Measurements from ENCODE around the gene XRN2. TPM values are rescaled to one million over a fixed set of nuclear protein-coding genes. Genes with fewer than 3 reads are reported as not detected.

Gene XRN2
- total RNA-seq, 1 experiment from 2014 or later, result 77.7 TPM

DNA sequence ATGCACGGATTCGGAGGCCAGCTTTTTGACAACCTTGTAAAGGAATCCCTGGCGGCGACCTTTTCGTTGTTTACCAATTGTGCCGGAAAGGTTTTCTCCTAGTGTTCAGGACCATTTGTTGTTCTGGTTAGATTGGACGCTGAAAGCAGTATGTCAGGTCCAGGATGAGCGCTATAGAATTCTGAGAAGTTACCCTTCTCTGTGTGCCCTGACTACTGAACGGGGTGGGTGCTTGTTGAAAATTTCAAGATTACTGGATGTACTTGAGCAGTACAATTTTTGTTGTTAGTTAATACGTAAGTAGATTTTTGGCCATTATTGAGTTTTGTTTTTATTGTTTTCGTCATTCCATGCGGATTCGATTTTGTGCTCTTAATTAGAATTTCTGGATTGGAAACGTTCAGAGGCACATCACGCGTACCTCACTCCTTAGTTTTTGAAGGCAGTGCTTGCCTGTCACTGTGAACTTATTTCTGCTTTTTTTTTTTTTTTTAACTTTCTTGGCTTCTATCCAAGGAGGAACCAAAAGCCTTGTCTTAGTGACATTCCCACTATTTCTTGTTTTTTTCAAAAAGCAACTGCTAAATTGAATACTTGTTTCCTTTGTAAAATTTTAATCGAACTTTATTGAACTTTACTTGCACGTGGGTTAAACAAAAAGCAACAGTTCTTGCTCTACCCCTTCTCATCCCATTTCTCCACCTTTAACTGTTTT is 898 bp downstream of the XRN2 start:
- in situ Hi-C loops (cut with HindIII; ENCODE audit: low pct_unique_long_range_greater_than_20kb, low sequenced_read_pairs) (no loop called here), intact Hi-C loops (cut with micrococcal nuclease; ENCODE audit: unreplicated experiment) (no loop called here)
- H3K4me3 ChIP-seq (ENCODE audit: low read depth in 2 of 2, low read length in 2 of 2), result peak overlapping the region; percentile 81 to 95
- H3K4me1 ChIP-seq (ENCODE audit: control insufficient read depth, insufficient read depth, low read length), result peaks cover 11% of the 10 kb centered on the region
- ATAC-seq (peak; percentile 18), DNase-seq (ENCODE audit: low read depth, low spot score) (no peak)
- TF ChIP-seq TCF7L2 (IDR thresholded peaks at IDR 0.05; ENCODE audit: low read depth, low read length), result peak; percentile 8; the same call in 1 of the 2 replicates
- TF ChIP-seq POLR2AphosphoS5 (IDR thresholded peaks at IDR 0.05; ENCODE audit: low read depth, low read length), result no peak
- H3K36me3 ChIP-seq (ENCODE audit: control insufficient read depth, insufficient read depth, low read length), result peaks cover 4% of the 10 kb centered on the region
- peak overlapping the region; percentile 97 for H3K27ac ChIP-seq (ENCODE audit: low read length)
- ChIA-PET POLR2A (interaction anchor here (0.6 kb wide), 1 partner anchor 660 kb away, joined by 10 read pairs; no protein-coding TSS in a partner anchor), CTCF (interaction anchor here (0.6 kb wide), 1 partner anchor 460 kb away, joined by 3 read pairs; no protein-coding TSS in a partner anchor)
- H3K9me3 ChIP-seq (ENCODE audit: control insufficient read depth, insufficient read depth, low read depth, low read length), result no peaks in the 10 kb centered on the region
- H3K27me3 ChIP-seq (ENCODE audit: control insufficient read depth, insufficient read depth, low read length), result no peaks in the 10 kb centered on the region
- BruUV-seq (replicated peaks), result no TSS peak

- ATAC-seq (no peak), DNase-seq (ENCODE audit: low read depth, low spot score) (no peak)
- CTCF ChIA-PET, result no interaction called here
- POLR2A ChIA-PET, result no interaction called here
- Histone ChIP-seq H3K27me3 (ENCODE audit: control insufficient read depth, insufficient read depth, low read length) (no peaks in the 10 kb centered on the region), H3K4me3 (ENCODE audit: low read depth in 2 of 2, low read length in 2 of 2) (no peak overlapping the region), H3K27ac (ENCODE audit: low read length) (no peak overlapping the region), H3K4me1 (ENCODE audit: control insufficient read depth, insufficient read depth, low read length) (peaks cover 20% of the 10 kb centered on the region), H3K36me3 (ENCODE audit: control insufficient read depth, insufficient read depth, low read length) (no peaks in the 10 kb centered on the region; the same call in 1 of the 2 replicates), H3K9me3 (ENCODE audit: control insufficient read depth, insufficient read depth, low read depth, low read length) (no peaks in the 10 kb centered on the region)
- intact Hi-C loops (cut with micrococcal nuclease; ENCODE audit: unreplicated experiment) (no loop called here), in situ Hi-C loops (cut with HindIII; ENCODE audit: low pct_unique_long_range_greater_than_20kb, low sequenced_read_pairs) (no loop called here)
- BruUV-seq (replicated peaks), result no TSS peak
- TF ChIP-seq, protein P1, sequence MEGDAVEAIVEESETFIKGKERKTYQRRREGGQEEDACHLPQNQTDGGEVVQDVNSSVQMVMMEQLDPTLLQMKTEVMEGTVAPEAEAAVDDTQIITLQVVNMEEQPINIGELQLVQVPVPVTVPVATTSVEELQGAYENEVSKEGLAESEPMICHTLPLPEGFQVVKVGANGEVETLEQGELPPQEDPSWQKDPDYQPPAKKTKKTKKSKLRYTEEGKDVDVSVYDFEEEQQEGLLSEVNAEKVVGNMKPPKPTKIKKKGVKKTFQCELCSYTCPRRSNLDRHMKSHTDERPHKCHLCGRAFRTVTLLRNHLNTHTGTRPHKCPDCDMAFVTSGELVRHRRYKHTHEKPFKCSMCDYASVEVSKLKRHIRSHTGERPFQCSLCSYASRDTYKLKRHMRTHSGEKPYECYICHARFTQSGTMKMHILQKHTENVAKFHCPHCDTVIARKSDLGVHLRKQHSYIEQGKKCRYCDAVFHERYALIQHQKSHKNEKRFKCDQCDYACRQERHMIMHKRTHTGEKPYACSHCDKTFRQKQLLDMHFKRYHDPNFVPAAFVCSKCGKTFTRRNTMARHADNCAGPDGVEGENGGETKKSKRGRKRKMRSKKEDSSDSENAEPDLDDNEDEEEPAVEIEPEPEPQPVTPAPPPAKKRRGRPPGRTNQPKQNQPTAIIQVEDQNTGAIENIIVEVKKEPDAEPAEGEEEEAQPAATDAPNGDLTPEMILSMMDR (IDR thresholded peaks at IDR 0.05), result no peak
- TF ChIP-seq POLR2AphosphoS5 (IDR thresholded peaks at IDR 0.05; ENCODE audit: low read depth, low read length) (no peak), TCF7L2 (IDR thresholded peaks at IDR 0.05; ENCODE audit: low read depth, low read length) (no peak), SIN3A (IDR thresholded peaks at IDR 0.05; ENCODE audit: borderline replicate concordance, insufficient read depth, low read depth, low read length) (no peak)
- TF ChIP-seq, protein P2, sequence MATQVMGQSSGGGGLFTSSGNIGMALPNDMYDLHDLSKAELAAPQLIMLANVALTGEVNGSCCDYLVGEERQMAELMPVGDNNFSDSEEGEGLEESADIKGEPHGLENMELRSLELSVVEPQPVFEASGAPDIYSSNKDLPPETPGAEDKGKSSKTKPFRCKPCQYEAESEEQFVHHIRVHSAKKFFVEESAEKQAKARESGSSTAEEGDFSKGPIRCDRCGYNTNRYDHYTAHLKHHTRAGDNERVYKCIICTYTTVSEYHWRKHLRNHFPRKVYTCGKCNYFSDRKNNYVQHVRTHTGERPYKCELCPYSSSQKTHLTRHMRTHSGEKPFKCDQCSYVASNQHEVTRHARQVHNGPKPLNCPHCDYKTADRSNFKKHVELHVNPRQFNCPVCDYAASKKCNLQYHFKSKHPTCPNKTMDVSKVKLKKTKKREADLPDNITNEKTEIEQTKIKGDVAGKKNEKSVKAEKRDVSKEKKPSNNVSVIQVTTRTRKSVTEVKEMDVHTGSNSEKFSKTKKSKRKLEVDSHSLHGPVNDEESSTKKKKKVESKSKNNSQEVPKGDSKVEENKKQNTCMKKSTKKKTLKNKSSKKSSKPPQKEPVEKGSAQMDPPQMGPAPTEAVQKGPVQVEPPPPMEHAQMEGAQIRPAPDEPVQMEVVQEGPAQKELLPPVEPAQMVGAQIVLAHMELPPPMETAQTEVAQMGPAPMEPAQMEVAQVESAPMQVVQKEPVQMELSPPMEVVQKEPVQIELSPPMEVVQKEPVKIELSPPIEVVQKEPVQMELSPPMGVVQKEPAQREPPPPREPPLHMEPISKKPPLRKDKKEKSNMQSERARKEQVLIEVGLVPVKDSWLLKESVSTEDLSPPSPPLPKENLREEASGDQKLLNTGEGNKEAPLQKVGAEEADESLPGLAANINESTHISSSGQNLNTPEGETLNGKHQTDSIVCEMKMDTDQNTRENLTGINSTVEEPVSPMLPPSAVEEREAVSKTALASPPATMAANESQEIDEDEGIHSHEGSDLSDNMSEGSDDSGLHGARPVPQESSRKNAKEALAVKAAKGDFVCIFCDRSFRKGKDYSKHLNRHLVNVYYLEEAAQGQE (IDR thresholded peaks at IDR 0.05; ENCODE audit: insufficient read depth in 1 of 2, low read depth in 2 of 2, low read length in 1 of 2), result no peak
These were observed 5.2 kb downstream of the XRN2 start for GRCh38 chr20:21308340-21308739.
